Neural progenitor cell (in vitro differentiated cells): ENCODE measurements around the gene TSPAN14. TPM values are rescaled to one million over a fixed set of nuclear protein-coding genes. Genes with fewer than 3 reads are reported as not detected.

Experiments
- DNase-seq: peaks from one replicate; pipeline ENCODE4 v3.0.0-alpha.2; 2016; ENCODE audit warnings: low spot score
- H2AFZ ChIP-seq: fragments of 200-600 bp; sonication (generic); replicated peaks from 2 replicates; pipeline ENCODE4 v1.6.1; 2016; ENCODE audit warnings: antibody characterized with exemption
- H3F3A ChIP-seq: fragments of 200-600 bp; sonication (generic); 2 replicates; pipeline ENCODE4 v1.6.1; 2016; ENCODE audit warnings: antibody characterized with exemption, low read depth
- H3K27ac ChIP-seq: fragments of 200-600 bp; sonication (generic); 2 replicates; pipeline ENCODE4 v1.5.1; 2016; ENCODE audit warnings: mild to moderate bottlenecking
- H3K27me3 ChIP-seq: fragments of 200-600 bp; sonication (generic); 2 replicates; pipeline ENCODE4 v1.6.1; 2016; ENCODE audit warnings: mild to moderate bottlenecking, moderate library complexity
- H3K36me3 ChIP-seq: fragments of 200-600 bp; sonication (generic); 2 replicates; pipeline ENCODE4 v1.5.1; 2016
- H3K4me1 ChIP-seq: fragments of 200-600 bp; sonication (generic); 2 replicates; pipeline ENCODE4 v1.6.1; 2016; ENCODE audit warnings: mixed run types
- H3K4me2 ChIP-seq: fragments of 200-600 bp; sonication (generic); 2 replicates; pipeline ENCODE4 v1.6.1; 2016
- H3K4me3 ChIP-seq: fragments of 200-600 bp; sonication (generic); 2 replicates; pipeline ENCODE4 v1.5.1; 2016
- H3K79me2 ChIP-seq: fragments of 200-600 bp; sonication (generic); 2 replicates; pipeline ENCODE4 v1.6.1; 2016; ENCODE audit warnings: low read depth
- H3K9ac ChIP-seq: fragments of 200-600 bp; sonication (generic); 2 replicates; pipeline ENCODE4 v1.6.1; 2016
- H3K9me3 ChIP-seq: fragments of 200-600 bp; sonication (generic); 2 replicates; pipeline ENCODE4 v1.5.1; 2016; ENCODE audit warnings: low read depth
- H4K20me1 ChIP-seq: fragments of 200-600 bp; sonication (generic); 2 replicates; pipeline ENCODE4 v1.6.1; 2016; ENCODE audit warnings: low read depth
- H3K27ac Mint-ChIP-seq: 3 replicates; pipeline ENCODE4 v1.8.0; 2021; ENCODE audit warnings: mixed read lengths
- H3K27me3 Mint-ChIP-seq: 2 replicates; pipeline ENCODE4 v1.8.0; 2022; ENCODE audit warnings: low read depth, mild to moderate bottlenecking, inconsistent platforms, moderate library complexity, mixed read lengths; ENCODE audit not compliant: insufficient read depth
- H3K36me3 Mint-ChIP-seq: 3 replicates; pipeline ENCODE4 v1.8.0; 2021; ENCODE audit warnings: mixed read lengths
- H3K4me1 Mint-ChIP-seq: 3 replicates; pipeline ENCODE4 v1.8.0; 2021; ENCODE audit warnings: mixed read lengths
- H3K4me3 Mint-ChIP-seq: 3 replicates; pipeline ENCODE4 v1.8.0; 2021; ENCODE audit warnings: mild to moderate bottlenecking, moderate library complexity, mixed read lengths
- H3K9me3 Mint-ChIP-seq: 3 replicates; pipeline ENCODE4 v1.8.0; 2020; ENCODE audit warnings: mixed read lengths
- EZH2 ChIP-seq: fragments of 200-600 bp; sonication (generic); IDR thresholded peaks from 2 replicates; pipeline ENCODE4 v1.6.1; 2017; ENCODE audit warnings: antibody characterized with exemption, mild to moderate bottlenecking, moderate library complexity
- EZH2phosphoT487 ChIP-seq: fragments of 200-600 bp; sonication (generic); IDR thresholded peaks from 2 replicates; pipeline ENCODE4 v1.6.1; 2017; ENCODE audit warnings: antibody characterized with exemption
- total RNA-seq: library from RNA; depleted of rRNA; stranded (reverse); fragments of >200 nt; gene quantifications from 2 replicates; pipeline ENCODE4 v1.2.3, GENCODE V29; 2015; ENCODE audit warnings: low replicate concordance
- TF ChIP-seq, protein P1 (sequence below): fragments of 200-600 bp; sonication (generic); IDR thresholded peaks from 2 replicates; pipeline ENCODE4 v1.5.1; 2017; ENCODE audit warnings: antibody characterized with exemption, mild to moderate bottlenecking

TSPAN14 gene
- total RNA-seq, 1 donor from 2014 or later = 32.7 TPM

DNA sequence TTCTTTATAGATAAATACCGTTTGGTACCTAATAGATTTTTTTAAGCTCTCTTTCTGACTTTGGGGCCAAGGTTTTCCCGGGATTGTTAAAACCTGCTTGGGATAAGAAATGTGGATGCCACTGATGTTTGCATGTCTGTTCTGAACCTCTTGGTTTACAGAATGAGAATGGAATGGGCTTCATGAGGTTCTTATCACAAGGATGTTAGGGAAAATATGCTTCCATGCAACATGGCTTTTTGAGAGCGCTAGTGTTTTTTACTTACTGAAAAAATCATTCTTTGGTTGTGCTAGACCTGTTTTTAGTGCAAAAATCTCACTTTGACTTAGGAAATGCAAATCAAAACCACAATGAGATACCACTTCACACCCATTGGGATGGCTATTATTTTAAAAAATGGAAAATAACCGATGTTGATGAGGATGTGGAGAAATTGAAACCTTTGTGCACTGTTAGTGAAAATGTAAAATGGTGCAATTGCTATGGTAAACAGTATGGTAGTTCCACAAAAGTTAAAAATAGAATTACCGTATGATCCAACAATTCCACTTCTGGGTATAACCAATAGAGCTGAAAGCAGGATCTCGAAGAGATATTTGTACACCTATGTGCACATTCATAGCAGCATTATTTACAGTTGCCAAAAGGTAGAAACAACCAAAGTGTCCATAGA is 38.9 kb downstream of the TSPAN14 start:
- H3K27ac ChIP-seq = no peak overlapping the region
- H3K4me1 ChIP-seq = peaks cover 5% of the 10 kb centered on the region
- H4K20me1 ChIP-seq = peaks cover 50% of the 10 kb centered on the region
- H3K4me3 Mint-ChIP-seq = no peak overlapping the region
- H3K9me3 Mint-ChIP-seq = peaks cover 21% of the 10 kb centered on the region
- peaks cover 3% of the 10 kb centered on the region for H3F3A ChIP-seq
- H3K36me3 Mint-ChIP-seq = peaks cover 72% of the 10 kb centered on the region
- no peak overlapping the region for H3K4me2 ChIP-seq
- H3K4me3 ChIP-seq = no peak overlapping the region
- H3K4me1 Mint-ChIP-seq = peaks cover 31% of the 10 kb centered on the region
- H3K9ac ChIP-seq = no peak overlapping the region
- no peak overlapping the region for H2AFZ ChIP-seq
- H3K27ac Mint-ChIP-seq = no peak overlapping the region
- H3K36me3 ChIP-seq = no peaks in the 10 kb centered on the region
- no peaks in the 10 kb centered on the region for H3K27me3 Mint-ChIP-seq
- no peak for DNase-seq
- no peaks in the 10 kb centered on the region for H3K27me3 ChIP-seq
- H3K79me2 ChIP-seq = peaks cover 90% of the 10 kb centered on the region
- TF ChIP-seq EZH2phosphoT487 (no peak), EZH2 (no peak)
- TF ChIP-seq, protein P1, sequence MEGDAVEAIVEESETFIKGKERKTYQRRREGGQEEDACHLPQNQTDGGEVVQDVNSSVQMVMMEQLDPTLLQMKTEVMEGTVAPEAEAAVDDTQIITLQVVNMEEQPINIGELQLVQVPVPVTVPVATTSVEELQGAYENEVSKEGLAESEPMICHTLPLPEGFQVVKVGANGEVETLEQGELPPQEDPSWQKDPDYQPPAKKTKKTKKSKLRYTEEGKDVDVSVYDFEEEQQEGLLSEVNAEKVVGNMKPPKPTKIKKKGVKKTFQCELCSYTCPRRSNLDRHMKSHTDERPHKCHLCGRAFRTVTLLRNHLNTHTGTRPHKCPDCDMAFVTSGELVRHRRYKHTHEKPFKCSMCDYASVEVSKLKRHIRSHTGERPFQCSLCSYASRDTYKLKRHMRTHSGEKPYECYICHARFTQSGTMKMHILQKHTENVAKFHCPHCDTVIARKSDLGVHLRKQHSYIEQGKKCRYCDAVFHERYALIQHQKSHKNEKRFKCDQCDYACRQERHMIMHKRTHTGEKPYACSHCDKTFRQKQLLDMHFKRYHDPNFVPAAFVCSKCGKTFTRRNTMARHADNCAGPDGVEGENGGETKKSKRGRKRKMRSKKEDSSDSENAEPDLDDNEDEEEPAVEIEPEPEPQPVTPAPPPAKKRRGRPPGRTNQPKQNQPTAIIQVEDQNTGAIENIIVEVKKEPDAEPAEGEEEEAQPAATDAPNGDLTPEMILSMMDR = no peak
- no peaks in the 10 kb centered on the region for H3K9me3 ChIP-seq

DNA sequence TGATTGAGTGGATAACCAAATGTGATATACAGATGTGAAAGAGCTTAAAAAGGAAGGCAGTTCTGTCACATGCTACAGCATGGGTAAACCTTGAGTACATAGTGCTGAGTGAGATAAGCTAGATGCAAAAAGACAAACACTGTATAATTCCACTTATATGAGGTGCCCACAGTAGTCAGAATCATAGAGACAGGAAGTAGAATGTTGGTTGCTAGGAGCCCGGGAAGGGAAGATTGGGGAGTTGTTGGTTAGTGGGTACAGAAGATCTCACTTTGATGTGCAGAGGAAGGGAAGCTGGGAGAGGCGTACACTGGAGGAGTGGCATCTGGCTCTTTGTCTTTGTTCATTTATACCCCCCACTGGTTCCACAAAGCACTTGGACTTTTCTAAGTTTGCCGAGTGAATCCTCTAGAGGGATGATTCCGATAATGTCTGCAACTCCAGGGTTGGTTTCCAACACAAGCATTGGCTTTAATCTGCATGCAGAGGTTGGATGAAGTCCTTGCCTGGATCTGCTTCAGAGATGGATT is 39.5 kb downstream of the TSPAN14 start:
- Mint-ChIP-seq H3K9me3 (peaks cover 21% of the 10 kb centered on the region), H3K36me3 (peaks cover 72% of the 10 kb centered on the region), H3K27me3 (no peaks in the 10 kb centered on the region), H3K4me3 (no peak overlapping the region), H3K27ac (no peak overlapping the region), H3K4me1 (peaks cover 37% of the 10 kb centered on the region)
- Histone ChIP-seq H2AFZ (no peak overlapping the region), H3K27ac (no peak overlapping the region), H4K20me1 (peaks cover 50% of the 10 kb centered on the region), H3K4me1 (peaks cover 11% of the 10 kb centered on the region), H3K27me3 (no peaks in the 10 kb centered on the region), H3K4me2 (no peak overlapping the region), H3K4me3 (no peak overlapping the region), H3F3A (peaks cover 8% of the 10 kb centered on the region), H3K9me3 (no peaks in the 10 kb centered on the region), H3K36me3 (no peaks in the 10 kb centered on the region), H3K79me2 (peaks cover 90% of the 10 kb centered on the region), H3K9ac (no peak overlapping the region)
- TF ChIP-seq EZH2phosphoT487 = no peak
- TF ChIP-seq, protein P1 = no peak
- TF ChIP-seq EZH2 = no peak
- DNase-seq = no peak

DNA sequence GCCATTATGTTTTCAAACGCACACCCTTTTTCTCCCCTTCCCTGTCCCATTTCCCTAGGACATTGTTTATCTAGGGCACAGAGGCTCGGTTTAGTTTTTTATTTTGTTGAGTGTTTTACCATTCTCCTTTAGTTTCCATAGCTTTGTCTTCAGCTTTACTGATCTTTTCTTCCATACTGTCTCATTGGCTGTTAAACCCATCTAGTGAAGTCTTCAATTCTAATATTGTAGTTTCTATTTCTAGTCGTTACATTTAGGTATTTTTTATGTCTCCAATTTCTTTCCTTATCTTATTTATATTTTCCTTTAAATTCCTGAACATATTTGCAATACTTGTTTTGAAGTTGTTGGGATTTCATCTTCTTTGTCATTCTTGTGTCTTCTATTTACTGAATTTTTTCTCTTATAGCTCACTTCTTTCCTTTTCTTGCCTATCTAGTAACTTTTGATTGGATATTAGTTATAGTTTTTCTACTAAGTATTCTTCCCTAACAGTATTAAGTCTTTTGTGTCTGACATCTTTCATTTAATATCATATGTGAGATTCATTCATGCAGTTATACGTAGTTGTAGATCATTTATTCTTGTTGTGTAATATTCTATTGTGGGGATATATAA is 42.6 kb downstream of the TSPAN14 start:
- Histone ChIP-seq H2AFZ (no peak overlapping the region), H4K20me1 (peaks cover 67% of the 10 kb centered on the region), H3K4me1 (peaks cover 26% of the 10 kb centered on the region), H3K27me3 (no peaks in the 10 kb centered on the region), H3F3A (peaks cover 8% of the 10 kb centered on the region), H3K79me2 (peaks cover 88% of the 10 kb centered on the region), H3K36me3 (no peaks in the 10 kb centered on the region), H3K27ac (no peak overlapping the region), H3K4me3 (no peak overlapping the region), H3K4me2 (no peak overlapping the region), H3K9ac (no peak overlapping the region), H3K9me3 (no peaks in the 10 kb centered on the region)
- DNase-seq = no peak
- H3K9me3 Mint-ChIP-seq = peaks cover 18% of the 10 kb centered on the region
- H3K27ac Mint-ChIP-seq = no peak overlapping the region
- peaks cover 2% of the 10 kb centered on the region for H3K27me3 Mint-ChIP-seq
- TF ChIP-seq EZH2phosphoT487 = no peak
- TF ChIP-seq EZH2 = no peak
- TF ChIP-seq, protein P1 = no peak
- H3K36me3 Mint-ChIP-seq = peaks cover 51% of the 10 kb centered on the region
- H3K4me3 Mint-ChIP-seq = no peak overlapping the region
- peaks cover 59% of the 10 kb centered on the region for H3K4me1 Mint-ChIP-seq
